OCI-LY3 (cell line): ENCODE measurements around the gene SKOR1.

Experiments used
- H2AFZ ChIP-seq: fragments of 200-600, 300-600 bp; shearing (Covaris generic); 2 replicates; pipeline ENCODE4 v1.6.0; 2014; ENCODE audit warnings: antibody characterized with exemption, low read depth, low read length
- H3K27ac ChIP-seq: fragments of 200-600, 300-600 bp; sonication (generic); 2 replicates; pipeline ENCODE4 v1.5.1; 2014; ENCODE audit warnings: mild to moderate bottlenecking, low read length, moderate library complexity, mixed read lengths
- H3K27me3 ChIP-seq: fragments of 200-600, 300-600 bp; sonication (generic); 2 replicates; pipeline ENCODE4 v1.6.1; 2014; ENCODE audit warnings: low read depth, low read length, mixed read lengths
- H3K36me3 ChIP-seq: fragments of 200-600, 300-600 bp; sonication (generic); replicated peaks from 2 replicates; pipeline ENCODE3; 2014; ENCODE audit warnings: low read depth, low read length, mixed read lengths
- H3K4me1 ChIP-seq: fragments of 300-600, 200-600 bp; sonication (generic); 2 replicates; pipeline ENCODE4 v1.6.1; 2014; ENCODE audit warnings: low read length, mixed read lengths
- H3K4me2 ChIP-seq: fragments of 200-600, 300-600 bp; sonication (generic); 2 replicates; pipeline ENCODE4 v1.6.1; 2014; ENCODE audit warnings: low read length, mixed read lengths
- H3K4me3 ChIP-seq: fragments of 300-600, 200-600 bp; sonication (generic); 2 replicates; pipeline ENCODE4 v1.5.1; 2014; ENCODE audit warnings: antibody characterized with exemption, mild to moderate bottlenecking, low read length, moderate library complexity
- H3K79me2 ChIP-seq: fragments of 300-600, 200-600 bp; shearing (Covaris generic); 2 replicates; pipeline ENCODE4 v1.6.1; 2014; ENCODE audit warnings: mild to moderate bottlenecking, low read length, mixed read lengths
- H3K9ac ChIP-seq: fragments of 300-600, 200-600 bp; shearing (Covaris generic); 2 replicates; pipeline ENCODE4 v1.6.0; 2014; ENCODE audit warnings: mild to moderate bottlenecking, low read length, moderate library complexity
- H3K9me3 ChIP-seq: fragments of 200-600, 300-600 bp; shearing (Covaris generic); 2 replicates; pipeline ENCODE4 v1.6.1; 2014; ENCODE audit warnings: low read length, mixed read lengths; ENCODE audit not compliant: insufficient read depth
- H4K20me1 ChIP-seq: fragments of 200-600, 300-600 bp; sonication (generic); 2 replicates; pipeline ENCODE4 v1.6.1; 2016; ENCODE audit warnings: low read length, mixed read lengths; ENCODE audit not compliant: insufficient read depth
- CTCF ChIP-seq: fragments of 200-600, 300-600 bp; sonication (generic); IDR thresholded peaks from 2 replicates; pipeline ENCODE4 v1.5.1; 2014; ENCODE audit warnings: antibody characterized with exemption, low read length, low read depth
- EZH2phosphoT487 ChIP-seq: fragments of 200-600 bp; shearing (Covaris generic); IDR thresholded peaks from 2 replicates; pipeline ENCODE4 v1.6.1; 2018; ENCODE audit warnings: antibody characterized with exemption, mixed run types, low read depth

The SKOR1 gene

GRCh38 chr15:67790610-67791319, 34.5 kb upstream of the SKOR1 start:
- Histone ChIP-seq H3K4me3 (no peak overlapping the region), H3K27ac (no peak overlapping the region)

GRCh38 chr15:67792250-67792942, 32.9 kb upstream of the SKOR1 start:
- Histone ChIP-seq H3K27me3 (no peaks in the 10 kb centered on the region), H3K4me3 (no peak overlapping the region), H3K4me1 (no peaks in the 10 kb centered on the region), H3K27ac (no peak overlapping the region), H2AFZ (no peak overlapping the region), H3K9ac (no peak overlapping the region), H4K20me1 (no peaks in the 10 kb centered on the region), H3K9me3 (no peaks in the 10 kb centered on the region), H3K79me2 (no peaks in the 10 kb centered on the region), H3K36me3 (no peaks in the 10 kb centered on the region), H3K4me2 (no peak overlapping the region)
- TF ChIP-seq EZH2phosphoT487 (no peak), CTCF (no peak)

More at GRCh38 chr15:67790610-67791319, 34.5 kb upstream of the SKOR1 start:
- Histone ChIP-seq H3K9me3 (peaks cover under 1% of the 10 kb centered on the region; the same call in 1 of the 2 replicates), H3K9ac (no peak overlapping the region), H3K27me3 (no peaks in the 10 kb centered on the region), H3K4me1 (peaks cover 2% of the 10 kb centered on the region; the same call in 1 of the 2 replicates), H3K36me3 (no peaks in the 10 kb centered on the region), H3K79me2 (no peaks in the 10 kb centered on the region), H4K20me1 (no peaks in the 10 kb centered on the region), H2AFZ (no peak overlapping the region), H3K4me2 (no peak overlapping the region)
- TF ChIP-seq EZH2phosphoT487 (no peak), CTCF (no peak)

- no peaks in the 10 kb centered on the region for H3K4me1 ChIP-seq
- no peaks in the 10 kb centered on the region for H3K27me3 ChIP-seq
- no peak overlapping the region for H3K4me2 ChIP-seq
- no peak overlapping the region for H2AFZ ChIP-seq
- H3K27ac ChIP-seq, result no peak overlapping the region
- no peaks in the 10 kb centered on the region for H3K79me2 ChIP-seq
- no peaks in the 10 kb centered on the region for H4K20me1 ChIP-seq
- H3K9ac ChIP-seq, result no peak overlapping the region
- no peak overlapping the region for H3K4me3 ChIP-seq
- H3K9me3 ChIP-seq, result no peaks in the 10 kb centered on the region
- TF ChIP-seq CTCF, result no peak
- no peak for TF ChIP-seq EZH2phosphoT487
- H3K36me3 ChIP-seq, result no peaks in the 10 kb centered on the region
Observed at GRCh38 chr15:67794832-67795574, 30.3 kb upstream of the SKOR1 start.
